ENCODE results near the gene ANKS3.

Gene ANKS3

GRCh38 chr16:4701791-4702465 is 32.1 kb downstream of the ANKS3 start:
- peaks cover 9 to 74% (median 54%) of the 10 kb centered on the region in 4 experiments for H3K36me3 ChIP-seq (ENCODE audit: control insufficient read depth in 4 of 4, insufficient read depth in 4 of 4, low read length in 3 of 4)
- POLR2A ChIA-PET, result no interaction called here
- WGBS (ENCODE audit: insufficient coverage), result 93% methylated on average over 9 of the region's 17 CpGs

GRCh38 chr16:4700997-4701743 is 32.9 kb downstream of the ANKS3 start:
- Histone ChIP-seq H3K36me3 (ENCODE audit: control insufficient read depth in 4 of 4, insufficient read depth in 4 of 4, low read length in 3 of 4) (peaks cover 10 to 78% (median 57%) of the 10 kb centered on the region in 4 experiments), H3K9me3 (ENCODE audit: control extremely low read depth in 1 of 5, control insufficient read depth in 4 of 5, insufficient read depth in 2 of 5, low read depth in 1 of 5, low read length in 4 of 5) (no peaks in the 10 kb centered on the region), H3K4me3 (ENCODE audit: control insufficient read depth in 1 of 7, extremely low read depth in 1 of 7, insufficient read depth in 4 of 7, low read depth in 2 of 7, low read length in 6 of 7) (no peak overlapping the region), H3K27me3 (replicated peaks in 2 of 5; ENCODE audit: control insufficient read depth in 4 of 5, insufficient read depth in 5 of 5, low read length in 4 of 5) (no peaks in the 10 kb centered on the region), H3K4me1 (ENCODE audit: control extremely low read depth in 1 of 4, control insufficient read depth in 4 of 4, insufficient read depth in 4 of 4, low read length in 3 of 4) (peaks cover 0 to 8% (median 4%) of the 10 kb centered on the region in 4 experiments), H3K27ac (ENCODE audit: insufficient read depth in 1 of 2, low read depth in 1 of 2, low read length in 2 of 2, poor library complexity in 1 of 2, severe bottlenecking in 2 of 2) (no peak overlapping the region)
- no peak for DNase-seq
- POLR2A ChIA-PET, result no interaction called here
- 93% methylated on average over 25 of the region's 33 CpGs for WGBS (ENCODE audit: insufficient coverage)
- CTCF ChIA-PET, result no interaction called here

More at GRCh38 chr16:4701791-4702465, 32.1 kb downstream of the ANKS3 start:
- no peak for DNase-seq
- Histone ChIP-seq H3K4me3 (ENCODE audit: control insufficient read depth in 1 of 7, extremely low read depth in 1 of 7, insufficient read depth in 4 of 7, low read depth in 2 of 7, low read length in 6 of 7) (no peak overlapping the region), H3K27me3 (replicated peaks in 2 of 5; ENCODE audit: control insufficient read depth in 4 of 5, insufficient read depth in 5 of 5, low read length in 4 of 5) (no peaks in the 10 kb centered on the region), H3K27ac (ENCODE audit: insufficient read depth in 1 of 2, low read depth in 1 of 2, low read length in 2 of 2, poor library complexity in 1 of 2, severe bottlenecking in 2 of 2) (no peak overlapping the region), H3K4me1 (ENCODE audit: control extremely low read depth in 1 of 4, control insufficient read depth in 4 of 4, insufficient read depth in 4 of 4, low read length in 3 of 4) (peaks cover 0 to 8% (median 4%) of the 10 kb centered on the region in 4 experiments), H3K9me3 (ENCODE audit: control extremely low read depth in 1 of 5, control insufficient read depth in 4 of 5, insufficient read depth in 2 of 5, low read depth in 1 of 5, low read length in 4 of 5) (no peaks in the 10 kb centered on the region)
- CTCF ChIA-PET, result interaction anchor here (0.5 kb wide), 1 partner anchor 84 kb away, joined by 3 read pairs; no protein-coding TSS in a partner anchor

- no peak for DNase-seq
- no peaks in the 10 kb centered on the region for H3K27me3 ChIP-seq (replicated peaks in 2 of 5; ENCODE audit: control insufficient read depth in 4 of 5, insufficient read depth in 5 of 5, low read length in 4 of 5)
- ChIA-PET POLR2A (no interaction called here), CTCF (no interaction called here)
- H3K9me3 ChIP-seq (ENCODE audit: control extremely low read depth in 1 of 5, control insufficient read depth in 4 of 5, insufficient read depth in 2 of 5, low read depth in 1 of 5, low read length in 4 of 5), result no peaks in the 10 kb centered on the region
- H3K36me3 ChIP-seq (ENCODE audit: control insufficient read depth in 4 of 4, insufficient read depth in 4 of 4, low read length in 3 of 4), result peaks cover 10 to 85% (median 62%) of the 10 kb centered on the region in 4 experiments
- 95% methylated on average over 10 of the region's 13 CpGs for WGBS (ENCODE audit: insufficient coverage)
- no peak overlapping the region for H3K27ac ChIP-seq (ENCODE audit: insufficient read depth in 1 of 2, low read depth in 1 of 2, low read length in 2 of 2, poor library complexity in 1 of 2, severe bottlenecking in 2 of 2)
- peaks cover 0 to 8% (median 4%) of the 10 kb centered on the region in 4 experiments for H3K4me1 ChIP-seq (ENCODE audit: control extremely low read depth in 1 of 4, control insufficient read depth in 4 of 4, insufficient read depth in 4 of 4, low read length in 3 of 4)
- H3K4me3 ChIP-seq (ENCODE audit: control insufficient read depth in 1 of 7, extremely low read depth in 1 of 7, insufficient read depth in 4 of 7, low read depth in 2 of 7, low read length in 6 of 7), result no peak overlapping the region
Measured at GRCh38 chr16:4700380-4700996, 33.6 kb downstream of the ANKS3 start.

DNA sequence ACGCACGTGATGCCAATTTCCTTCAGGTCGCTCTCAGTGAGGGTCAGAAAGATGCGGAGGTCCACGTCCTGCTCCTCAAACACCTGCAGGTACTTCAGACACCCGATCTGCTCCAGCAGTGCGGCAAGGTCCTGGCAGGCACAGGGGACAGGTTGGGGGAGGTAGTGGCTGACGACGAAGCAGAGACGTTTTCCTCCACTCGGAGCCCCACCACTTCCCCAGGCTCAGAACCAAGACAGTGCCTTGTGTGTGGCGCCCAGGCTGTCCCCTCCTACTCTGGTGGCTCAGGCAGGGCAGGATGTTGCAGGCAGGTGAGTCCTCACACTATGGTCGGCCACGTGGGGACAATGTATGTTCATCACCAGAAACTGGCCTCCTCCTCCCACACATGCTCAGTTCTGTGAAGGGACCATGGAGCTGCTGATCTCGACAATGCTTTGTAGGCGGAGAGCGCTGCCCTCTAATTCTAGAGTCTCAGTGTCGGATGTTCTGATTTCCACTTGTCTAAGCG is 35.0 kb downstream of the ANKS3 start:
- ChIA-PET CTCF (no interaction called here), POLR2A (no interaction called here)
- H3K36me3 ChIP-seq (ENCODE audit: control insufficient read depth in 4 of 4, insufficient read depth in 4 of 4, low read length in 3 of 4), result peaks cover 7 to 80% (median 58%) of the 10 kb centered on the region in 4 experiments
- no peaks in the 10 kb centered on the region for H3K9me3 ChIP-seq (ENCODE audit: control extremely low read depth in 1 of 5, control insufficient read depth in 4 of 5, insufficient read depth in 2 of 5, low read depth in 1 of 5, low read length in 4 of 5)
- H3K4me1 ChIP-seq (ENCODE audit: control extremely low read depth in 1 of 4, control insufficient read depth in 4 of 4, insufficient read depth in 4 of 4, low read length in 3 of 4), result peaks cover 0 to 12% (median 8%) of the 10 kb centered on the region in 4 experiments
- DNase-seq, result no peak
- no peaks in the 10 kb centered on the region for H3K27me3 ChIP-seq (replicated peaks in 2 of 5; ENCODE audit: control insufficient read depth in 4 of 5, insufficient read depth in 5 of 5, low read length in 4 of 5)
- no peak overlapping the region for H3K27ac ChIP-seq (ENCODE audit: insufficient read depth in 1 of 2, low read depth in 1 of 2, low read length in 2 of 2, poor library complexity in 1 of 2, severe bottlenecking in 2 of 2)
- 95% methylated on average over 18 of the region's 19 CpGs for WGBS (ENCODE audit: insufficient coverage)
- H3K4me3 ChIP-seq (ENCODE audit: control insufficient read depth in 1 of 7, extremely low read depth in 1 of 7, insufficient read depth in 4 of 7, low read depth in 2 of 7, low read length in 6 of 7), result no peak overlapping the region

- POLR2A ChIA-PET, result no interaction called here
- Histone ChIP-seq H3K36me3 (ENCODE audit: control insufficient read depth in 4 of 4, insufficient read depth in 4 of 4, low read length in 3 of 4) (peaks cover 7 to 80% (median 56%) of the 10 kb centered on the region in 4 experiments), H3K4me1 (ENCODE audit: control extremely low read depth in 1 of 4, control insufficient read depth in 4 of 4, insufficient read depth in 4 of 4, low read length in 3 of 4) (peaks cover 0 to 9% (median 4%) of the 10 kb centered on the region in 4 experiments), H3K4me3 (ENCODE audit: control insufficient read depth in 1 of 7, extremely low read depth in 1 of 7, insufficient read depth in 4 of 7, low read depth in 2 of 7, low read length in 6 of 7) (no peak overlapping the region), H3K27ac (ENCODE audit: insufficient read depth in 1 of 2, low read depth in 1 of 2, low read length in 2 of 2, poor library complexity in 1 of 2, severe bottlenecking in 2 of 2) (no peak overlapping the region), H3K27me3 (replicated peaks in 2 of 5; ENCODE audit: control insufficient read depth in 4 of 5, insufficient read depth in 5 of 5, low read length in 4 of 5) (no peaks in the 10 kb centered on the region), H3K9me3 (ENCODE audit: control extremely low read depth in 1 of 5, control insufficient read depth in 4 of 5, insufficient read depth in 2 of 5, low read depth in 1 of 5, low read length in 4 of 5) (no peaks in the 10 kb centered on the region)
- DNase-seq, result no peak
- 98% methylated on average over 26 of the region's 36 CpGs for WGBS (ENCODE audit: insufficient coverage)
- CTCF ChIA-PET, result no interaction called here
Measured at GRCh38 chr16:4698321-4699045, 35.6 kb downstream of the ANKS3 start.

DNA sequence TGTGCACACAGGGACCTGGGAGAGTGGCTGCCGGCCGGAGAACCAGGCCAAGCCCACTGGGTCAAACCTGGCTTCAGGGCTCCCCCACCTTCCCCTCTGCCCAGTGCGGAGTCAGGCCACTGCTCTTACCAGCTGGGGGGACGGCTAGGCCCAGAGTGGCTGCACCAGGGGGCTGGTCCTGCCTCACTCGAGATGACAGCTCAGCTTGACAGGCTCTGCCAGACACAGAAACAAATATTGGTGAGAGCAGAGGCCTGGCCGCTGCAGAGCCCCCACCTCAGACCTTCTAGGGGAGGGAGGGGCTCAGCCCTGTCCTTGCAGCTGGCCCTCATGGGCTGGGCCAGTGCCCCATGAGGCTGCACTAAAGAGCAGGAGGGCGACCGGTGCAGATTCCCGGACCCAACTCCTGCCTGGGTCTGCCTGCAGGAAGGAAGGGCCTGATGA is 36.2 kb downstream of the ANKS3 start:
- CTCF ChIA-PET, result interaction anchor here (1.0 kb wide), 1 partner anchor 60 kb away, joined by 3 read pairs; no protein-coding TSS in a partner anchor
- H3K36me3 ChIP-seq (ENCODE audit: control insufficient read depth in 4 of 4, insufficient read depth in 4 of 4, low read length in 3 of 4), result peaks cover 7 to 78% (median 56%) of the 10 kb centered on the region in 4 experiments
- H3K4me1 ChIP-seq (ENCODE audit: control extremely low read depth in 1 of 4, control insufficient read depth in 4 of 4, insufficient read depth in 4 of 4, low read length in 3 of 4), result peaks cover 0 to 13% (median 8%) of the 10 kb centered on the region in 4 experiments
- no peaks in the 10 kb centered on the region for H3K27me3 ChIP-seq (replicated peaks in 2 of 5; ENCODE audit: control insufficient read depth in 4 of 5, insufficient read depth in 5 of 5, low read length in 4 of 5)
- WGBS (ENCODE audit: insufficient coverage), result 100% methylated on average over 6 of the region's 9 CpGs
- no peaks in the 10 kb centered on the region for H3K9me3 ChIP-seq (ENCODE audit: control extremely low read depth in 1 of 5, control insufficient read depth in 4 of 5, insufficient read depth in 2 of 5, low read depth in 1 of 5, low read length in 4 of 5)
- POLR2A ChIA-PET, result interaction anchor here (0.6 kb wide), 1 partner anchor 187 kb away, joined by 3 read pairs; no protein-coding TSS in a partner anchor
- H3K27ac ChIP-seq (ENCODE audit: insufficient read depth in 1 of 2, low read depth in 1 of 2, low read length in 2 of 2, poor library complexity in 1 of 2, severe bottlenecking in 2 of 2), result no peak overlapping the region
- no peak overlapping the region for H3K4me3 ChIP-seq (ENCODE audit: control insufficient read depth in 1 of 7, extremely low read depth in 1 of 7, insufficient read depth in 4 of 7, low read depth in 2 of 7, low read length in 6 of 7)
- no peak for DNase-seq

Measured in common myeloid progenitor, CD34-positive (primary cell).